IMR-90 (cell line): ENCODE measurements around the gene TMC3. TPM values are rescaled to one million over a fixed set of nuclear protein-coding genes. Genes with fewer than 3 reads are reported as not detected.

Experiments
- ATAC-seq: fragments of 200-7000 bp; cut with Tn5 transposase; 2 replicates; pipeline ENCODE4 v1.9.1; 2020; ENCODE audit warnings: low read depth, mild to moderate bottlenecking, moderate library complexity
- BruUV-seq: library from RNA; stranded (reverse); fragments of 400-500 nt; replicated peaks from 2 replicates; lab custom pipeline; 2021; lab: Mats Ljungman, UMichigan
- CTCF ChIA-PET: fragments of 300-600 bp; formaldehyde crosslinking; extraction: SDS; loops from one replicate; lab custom pipeline; 2021; ENCODE audit warnings: antibody characterized with exemption; lab: Yijun Ruan, JAX
- POLR2A ChIA-PET: fragments of 300-600 bp; sonication (Branson Sonifier 250); formaldehyde crosslinking; loops from one replicate; lab custom pipeline; 2022; ENCODE audit warnings: antibody characterized with exemption; ENCODE audit not compliant: unreplicated experiment; lab: Charles Lee
- DNase-seq: peaks from one replicate; pipeline ENCODE4 v3.0.0; 2013
- H2AFZ ChIP-seq: replicated peaks from 2 replicates; pipeline ENCODE3; 2013; ENCODE audit warnings: low read length, mild to moderate bottlenecking; ENCODE audit not compliant: poor library complexity
- H2AK5ac ChIP-seq: 2 replicates; pipeline ENCODE4 v1.6.1; 2013; ENCODE audit warnings: low read depth, low read length, inconsistent platforms
- H2AK9ac ChIP-seq: replicated peaks from 2 replicates; pipeline ENCODE3; 2013; ENCODE audit warnings: mild to moderate bottlenecking, low read depth, low read length, moderate library complexity; ENCODE audit not compliant: poor library complexity
- H2BK120ac ChIP-seq: 2 replicates; pipeline ENCODE4 v1.6.1; 2013; ENCODE audit warnings: low read depth, low read length, inconsistent platforms
- H2BK15ac ChIP-seq: 3 replicates; pipeline ENCODE4 v1.6.1; 2013; ENCODE audit warnings: low read depth, low read length, inconsistent platforms
- H2BK20ac ChIP-seq: 2 replicates; pipeline ENCODE4 v1.6.1; 2013; ENCODE audit warnings: low read depth, mild to moderate bottlenecking, inconsistent platforms, low read length, moderate library complexity
- H2BK5ac ChIP-seq: 2 replicates; pipeline ENCODE4 v1.6.1; 2013; ENCODE audit warnings: mild to moderate bottlenecking, low read depth, low read length, inconsistent platforms; ENCODE audit not compliant: poor library complexity, severe bottlenecking
- H3K14ac ChIP-seq: replicated peaks from 2 replicates; pipeline ENCODE4 v1.6.1; 2013; ENCODE audit warnings: low read depth, low read length, inconsistent platforms
- H3K18ac ChIP-seq: 2 replicates; pipeline ENCODE4 v1.6.1; 2013; ENCODE audit warnings: low read depth, low read length, control low read depth
- H3K23ac ChIP-seq: 2 replicates; pipeline ENCODE4 v1.6.1; 2013; ENCODE audit warnings: low read depth, low read length, inconsistent platforms
- H3K27ac ChIP-seq: 2 replicates; pipeline ENCODE4 v1.5.1; 2013; ENCODE audit warnings: mild to moderate bottlenecking, control low read depth, low read length; ENCODE audit not compliant: insufficient read depth
- H3K27me3 ChIP-seq: 2 replicates; pipeline ENCODE4 v1.6.1; 2013; ENCODE audit warnings: low read length; ENCODE audit not compliant: control insufficient read depth, insufficient read depth
- H3K36me3 ChIP-seq: 2 replicates; pipeline ENCODE4 v1.6.1; 2013; ENCODE audit warnings: low read length, mixed read lengths; ENCODE audit not compliant: control insufficient read depth, insufficient read depth
- H3K4ac ChIP-seq: 2 replicates; pipeline ENCODE4 v1.6.1; 2013; ENCODE audit warnings: low read depth, low read length, inconsistent platforms
- H3K4me1 ChIP-seq: 2 replicates; pipeline ENCODE4 v1.6.1; 2013; ENCODE audit warnings: low read length, mixed read lengths; ENCODE audit not compliant: control insufficient read depth, insufficient read depth
- H3K4me2 ChIP-seq: 2 replicates; pipeline ENCODE4 v1.6.1; 2013; ENCODE audit warnings: low read depth, mild to moderate bottlenecking, control low read depth, low read length, moderate library complexity
- H3K4me3 ChIP-seq: 2 replicates; pipeline ENCODE4 v1.5.1; 2013; ENCODE audit warnings: low read depth, mild to moderate bottlenecking, control low read depth, low read length, moderate library complexity; ENCODE audit not compliant: insufficient read depth
- H3K56ac ChIP-seq: 2 replicates; pipeline ENCODE4 v1.6.1; 2013; ENCODE audit warnings: low read length, inconsistent platforms; ENCODE audit not compliant: insufficient read depth; ENCODE audit errors: extremely low read depth
- H3K79me1 ChIP-seq, 2 experiments: 2 replicates each; pipeline ENCODE4 v1.6.1; 2013; ENCODE audit warnings: low read length in 2 of 2, inconsistent platforms in 1 of 2, low read depth in 1 of 2
- H3K9ac ChIP-seq: 2 replicates; pipeline ENCODE4 v1.6.1; 2013; ENCODE audit warnings: low read depth, low read length, control low read depth
- H3K9me1 ChIP-seq: 2 replicates; pipeline ENCODE4 v1.6.1; 2013; ENCODE audit warnings: low read length, inconsistent platforms; ENCODE audit not compliant: insufficient read depth
- H3K9me3 ChIP-seq: 2 replicates; pipeline ENCODE4 v1.6.1; 2013; ENCODE audit warnings: low read length; ENCODE audit not compliant: control insufficient read depth, insufficient read depth
- H4K20me1 ChIP-seq: 2 replicates; pipeline ENCODE4 v1.6.1; 2013; ENCODE audit warnings: low read length, inconsistent platforms; ENCODE audit not compliant: insufficient read depth
- H4K5ac ChIP-seq: 2 replicates; pipeline ENCODE4 v1.6.1; 2013; ENCODE audit warnings: mild to moderate bottlenecking, low read depth, low read length, control low read depth
- H4K8ac ChIP-seq, 2 experiments: 2 replicates each; pipeline ENCODE4 v1.6.1; 2013; ENCODE audit warnings: low read depth in 2 of 2, low read length in 2 of 2, control low read depth in 1 of 2, inconsistent platforms in 1 of 2
- H4K91ac ChIP-seq: 2 replicates; pipeline ENCODE4 v1.6.1; 2013; ENCODE audit warnings: low read depth, low read length, inconsistent platforms; ENCODE audit not compliant: insufficient read depth
- BHLHE40 ChIP-seq: fragments of 150-350 bp; IDR thresholded peaks from 2 replicates; pipeline ENCODE4 v1.6.1; 2016; ENCODE audit warnings: mild to moderate bottlenecking, low read depth, low read length
- CHD1 ChIP-seq: IDR thresholded peaks from 2 replicates; pipeline ENCODE4 v1.6.1; 2012; ENCODE audit warnings: low read depth, low read length, improper control_type of control experiment
- ELK1 ChIP-seq: fragments of 150-350 bp; IDR thresholded peaks from 2 replicates; pipeline ENCODE4 v1.6.1; 2016; ENCODE audit warnings: low read depth, mild to moderate bottlenecking, low read length, moderate library complexity, borderline replicate concordance
- FOS ChIP-seq: fragments of 150-350 bp; IDR thresholded peaks from 2 replicates; pipeline ENCODE4 v1.6.1; 2016; ENCODE audit warnings: low read depth, low read length
- RFX5 ChIP-seq: IDR thresholded peaks from 2 replicates; pipeline ENCODE4 v1.8.0; 2012; ENCODE audit warnings: low read depth, mild to moderate bottlenecking, low read length, moderate library complexity
- WGBS, 2 experiments: methylation state at CpG; one replicate each; pipeline versions ENCODE4 v1.1.5 to v1.1.7; 2013; ENCODE audit warnings: missing lambda C conversion rate in 2 of 2; ENCODE audit not compliant: insufficient read length in 1 of 2; ENCODE audit errors: extremely low coverage in 2 of 2; 5-methylcytosine and 5-hydroxymethylcytosine counted together
- dilution Hi-C: fragments of 300-500 bp; cut with HindIII; formaldehyde crosslinking; loops from one replicate; pipeline ENCODE4 v1.14.3; 2018; ENCODE audit warnings: low sequenced_read_pairs; ENCODE audit not compliant: unreplicated experiment
- in situ Hi-C: fragments of 300-500 bp; cut with MboI; formaldehyde crosslinking; loops from 3 replicates; pipeline ENCODE4 v1.14.3; 2019; ENCODE audit warnings: low sequenced_read_pairs, inconsistent platforms, mixed read lengths
- intact Hi-C: fragments of 100-400 bp; cut with micrococcal nuclease; formaldehyde crosslinking; loops from 2 replicates; pipeline ENCODE4 v1.10.0; 2022
- polyA plus RNA-seq, 3 experiments: library from polyadenylated mRNA; depleted of rRNA; stranded (reverse); fragments of >200 nt; gene quantifications; 2 replicates each; pipeline ENCODE4 v1.2.3, GENCODE V29; 2012; ENCODE audit warnings: low replicate concordance in 1 of 3
- total RNA-seq: library from RNA; depleted of rRNA; stranded (reverse); fragments of >200 nt; gene quantifications from 2 replicates; pipeline ENCODE4 v1.2.3, GENCODE V29; 2012

TMC3 gene
- total and polyA plus RNA-seq, 2 of the 4 experiments (the other 2 are of a cell fraction) = not detected

GRCh38 chr15:81358248-81358647 lies 15.8 kb downstream of the TMC3 start:
- no peak overlapping the region for H4K5ac ChIP-seq
- no peaks in the 10 kb centered on the region; the same call in 1 of the 2 replicates for H3K9me3 ChIP-seq
- H3K56ac ChIP-seq = no peak overlapping the region
- no peak overlapping the region for H4K8ac ChIP-seq
- H3K36me3 ChIP-seq = no peaks in the 10 kb centered on the region
- no peaks in the 10 kb centered on the region for H3K4me1 ChIP-seq
- H2AFZ ChIP-seq = no peak overlapping the region
- DNase-seq (no peak), ATAC-seq (no peak)
- 86% methylated on average over 1 of the region's 6 CpGs; no CpG with 5 or more reads in 1 of the 2 experiments for WGBS, 2 experiments
- no TSS peak for BruUV-seq
- H3K4me2 ChIP-seq = no peak overlapping the region
- no peak overlapping the region for H4K91ac ChIP-seq
- in situ Hi-C loops (no loop called here), dilution Hi-C loops (no loop called here), intact Hi-C loops (no loop called here)
- H3K27ac ChIP-seq = no peak overlapping the region
- H3K4me3 ChIP-seq = no peak overlapping the region
- no peak overlapping the region for H3K18ac ChIP-seq
- H2BK20ac ChIP-seq = no peak overlapping the region
- H2AK5ac ChIP-seq = no peak overlapping the region
- no peak overlapping the region for H2BK120ac ChIP-seq
- no peak overlapping the region for H2BK5ac ChIP-seq
- no peak overlapping the region for H3K4ac ChIP-seq
- no peaks in the 10 kb centered on the region; the same call in 1 of the 2 replicates for H3K27me3 ChIP-seq
- ChIA-PET CTCF (interaction anchor here (0.9 kb wide), 1 partner anchor 10 kb away, joined by 3 read pairs; no protein-coding TSS in a partner anchor), POLR2A (no interaction called here)
- no peak overlapping the region for H3K23ac ChIP-seq
- H3K9me1 ChIP-seq = no peaks in the 10 kb centered on the region
- H2BK15ac ChIP-seq = no peak overlapping the region
- no peak overlapping the region for H2AK9ac ChIP-seq
- TF ChIP-seq FOS (no peak), RFX5 (no peak), CHD1 (no peak), ELK1 (no peak), BHLHE40 (no peak)
- no peak overlapping the region for H3K14ac ChIP-seq
- no peaks in the 10 kb centered on the region for H4K20me1 ChIP-seq
- no peaks in the 10 kb centered on the region for H3K79me1 ChIP-seq
- H3K9ac ChIP-seq = no peak overlapping the region
